Lower leg skin (tissue), 3 donors: ENCODE data around the gene VWA2.

Experiments
- POLR2A ChIP-seq, 2 donors: fragments of 450-650 bp; IDR thresholded peaks; one replicate each; pipeline ENCODE4 v1.6.1; 2016 to 2017; ENCODE audit warnings: antibody characterized with exemption in 2 of 2, mild to moderate bottlenecking in 1 of 2, moderate library complexity in 1 of 2
- TF ChIP-seq, protein P1 (sequence below), 3 donors: fragments of 450-650 bp; IDR thresholded peaks; one replicate each; pipeline ENCODE4 v1.5.1; 2016; ENCODE audit warnings: antibody characterized with exemption in 3 of 3, mild to moderate bottlenecking in 3 of 3, moderate library complexity in 2 of 3

GRCh38 chr10:114291516-114291915, 52.5 kb downstream of the VWA2 start:
- TF ChIP-seq POLR2A (IDR thresholded peaks at IDR 0.05), result no peak
- TF ChIP-seq, protein P1, sequence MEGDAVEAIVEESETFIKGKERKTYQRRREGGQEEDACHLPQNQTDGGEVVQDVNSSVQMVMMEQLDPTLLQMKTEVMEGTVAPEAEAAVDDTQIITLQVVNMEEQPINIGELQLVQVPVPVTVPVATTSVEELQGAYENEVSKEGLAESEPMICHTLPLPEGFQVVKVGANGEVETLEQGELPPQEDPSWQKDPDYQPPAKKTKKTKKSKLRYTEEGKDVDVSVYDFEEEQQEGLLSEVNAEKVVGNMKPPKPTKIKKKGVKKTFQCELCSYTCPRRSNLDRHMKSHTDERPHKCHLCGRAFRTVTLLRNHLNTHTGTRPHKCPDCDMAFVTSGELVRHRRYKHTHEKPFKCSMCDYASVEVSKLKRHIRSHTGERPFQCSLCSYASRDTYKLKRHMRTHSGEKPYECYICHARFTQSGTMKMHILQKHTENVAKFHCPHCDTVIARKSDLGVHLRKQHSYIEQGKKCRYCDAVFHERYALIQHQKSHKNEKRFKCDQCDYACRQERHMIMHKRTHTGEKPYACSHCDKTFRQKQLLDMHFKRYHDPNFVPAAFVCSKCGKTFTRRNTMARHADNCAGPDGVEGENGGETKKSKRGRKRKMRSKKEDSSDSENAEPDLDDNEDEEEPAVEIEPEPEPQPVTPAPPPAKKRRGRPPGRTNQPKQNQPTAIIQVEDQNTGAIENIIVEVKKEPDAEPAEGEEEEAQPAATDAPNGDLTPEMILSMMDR (IDR thresholded peaks at IDR 0.05), result no peak
